Measurements from ENCODE around the gene PTPRT.

- TF ChIP-seq CTCF (IDR thresholded peaks at IDR 0.05) (no peak), POLR2A (IDR thresholded peaks at IDR 0.05) (no peak), EP300 (IDR thresholded peaks at IDR 0.05) (no peak)
Observed at GRCh38 chr20:43170771-43171170, 18.9 kb downstream of the PTPRT start.

Data from ovary (tissue), 3 donors.